C1 segment of cervical spinal cord (tissue), 14 donors: ENCODE data around the gene CCNK.
A peak's percentile ranks its signal among the peaks of the same experiment; 100 is the strongest.

Source experiments
- DNase-seq, 14 donors: peaks; one replicate each; lab custom pipeline; 2025; lab: John Stamatoyannopoulos, UW

Gene CCNK

GRCh38 chr14:99507860-99508640 is 26.8 kb downstream of the CCNK start:
- no peak for DNase-seq

- no peak for DNase-seq
Observed at GRCh38 chr14:99508896-99509629, 27.9 kb downstream of the CCNK start.

GRCh38 chr14:99509871-99510555 is 28.8 kb downstream of the CCNK start:
- no peak for DNase-seq

GRCh38 chr14:99510556-99511139 is 29.4 kb downstream of the CCNK start:
- no peak for DNase-seq

GRCh38 chr14:99511421-99512109 is 30.4 kb downstream of the CCNK start:
- peak in 6 of 14 donors; percentile 19 to 53 (median 32) for DNase-seq

GRCh38 chr14:99512110-99512449 is 30.9 kb downstream of the CCNK start:
- DNase-seq: no peak

GRCh38 chr14:99512571-99513182 is 31.5 kb downstream of the CCNK start:
- no peak for DNase-seq

GRCh38 chr14:99513183-99513694 is 32.0 kb downstream of the CCNK start:
- no peak for DNase-seq

- DNase-seq: no peak
Observed at GRCh38 chr14:99513946-99514551, 32.8 kb downstream of the CCNK start.

GRCh38 chr14:99514552-99515300 is 33.5 kb downstream of the CCNK start:
- no peak for DNase-seq

- no peak for DNase-seq
Observed at GRCh38 chr14:99515301-99516155, 34.3 kb downstream of the CCNK start.

- no peak for DNase-seq
Observed at GRCh38 chr14:99516156-99516870, 35.1 kb downstream of the CCNK start.

- DNase-seq: no peak
Observed at GRCh38 chr14:99516871-99517642, 35.8 kb downstream of the CCNK start.

GRCh38 chr14:99517643-99518381 is 36.6 kb downstream of the CCNK start:
- DNase-seq: no peak

- DNase-seq: peak in 9 of 14 donors; percentile 24 to 73 (median 40)
Observed at GRCh38 chr14:99518441-99519346, 37.5 kb downstream of the CCNK start.
